ENCODE measurements around the gene JMJD6.
"Not testable (repeated sequence)": the region's sequence is repeated elsewhere in the genome, so short reads cannot be mapped to it uniquely, and the experiment has no call there.

JMJD6 gene

GRCh38 chr17:76722977-76723376 is 3.4 kb downstream of the JMJD6 start:
- H2BK15ac ChIP-seq (replicated peaks; ENCODE audit: low read depth), result not testable (repeated sequence)
- WGBS (ENCODE audit: extremely low coverage, insufficient coverage, low lambda C conversion rate), result no CpG with 5 or more reads among the region's 8 CpGs

GRCh38 chr17:76722279-76722678 is 4.1 kb downstream of the JMJD6 start:
- Histone ChIP-seq H2BK15ac (replicated peaks; ENCODE audit: low read depth) (no peak overlapping the region), H3K27ac (ENCODE audit: low read depth, low read length) (no peak overlapping the region), H3K56ac (ENCODE audit: low read length) (no peak overlapping the region), H3K79me1 (ENCODE audit: low read length) (peaks cover 6% of the 10 kb centered on the region), H3K27me3 (ENCODE audit: insufficient read depth, low read length, poor library complexity) (no peaks in the 10 kb centered on the region), H3K4me3 (ENCODE audit: low read length) (no peak overlapping the region), H3K23ac (ENCODE audit: low read length) (no peak overlapping the region), H3K36me3 (ENCODE audit: control insufficient read depth, insufficient read depth, low read length) (peaks cover 23% of the 10 kb centered on the region), H3K18ac (ENCODE audit: low read length) (no peak overlapping the region), H3K4ac (ENCODE audit: low read depth, low read length) (no peak overlapping the region), H3K9ac (ENCODE audit: low read length) (no peak overlapping the region), H4K8ac (ENCODE audit: low read depth, low read length) (no peak overlapping the region), H2AK5ac (ENCODE audit: low read length) (no peak overlapping the region), H2BK120ac (ENCODE audit: low read depth, low read length) (no peak overlapping the region), H3K79me2 (ENCODE audit: control insufficient read depth, insufficient read depth, low read length) (peaks cover 7% of the 10 kb centered on the region), H2BK5ac (ENCODE audit: low read length) (no peak overlapping the region), H3K4me2 (ENCODE audit: low read length) (no peak overlapping the region), H4K5ac (ENCODE audit: low read length) (no peak overlapping the region), H3K4me1 (ENCODE audit: control insufficient read depth, low read depth, low read length) (peaks cover 2% of the 10 kb centered on the region)
- DNase-seq, result no peak
- no CpG with 5 or more reads among the region's 8 CpGs for WGBS (ENCODE audit: extremely low coverage, insufficient coverage, low lambda C conversion rate)

More at GRCh38 chr17:76722977-76723376, 3.4 kb downstream of the JMJD6 start:
- H3K23ac ChIP-seq (ENCODE audit: low read length); H3K79me1 ChIP-seq (ENCODE audit: low read length); H3K4me3 ChIP-seq (ENCODE audit: low read length); H2AK5ac ChIP-seq (ENCODE audit: low read length); H4K8ac ChIP-seq (ENCODE audit: low read depth, low read length); H3K4ac ChIP-seq (ENCODE audit: low read depth, low read length); H3K27ac ChIP-seq (ENCODE audit: low read depth, low read length); H3K27me3 ChIP-seq (ENCODE audit: insufficient read depth, low read length, poor library complexity); H3K56ac ChIP-seq (ENCODE audit: low read length); H3K4me1 ChIP-seq (ENCODE audit: control insufficient read depth, low read depth, low read length); H4K5ac ChIP-seq (ENCODE audit: low read length); H3K9ac ChIP-seq (ENCODE audit: low read length); H2BK5ac ChIP-seq (ENCODE audit: low read length); H3K18ac ChIP-seq (ENCODE audit: low read length); DNase-seq; H3K4me2 ChIP-seq (ENCODE audit: low read length); H2BK120ac ChIP-seq (ENCODE audit: low read depth, low read length): not testable (repeated sequence)
- Histone ChIP-seq H3K36me3 (ENCODE audit: control insufficient read depth, insufficient read depth, low read length) (peaks cover 22% of the 10 kb centered on the region), H3K79me2 (ENCODE audit: control insufficient read depth, insufficient read depth, low read length) (peaks cover 14% of the 10 kb centered on the region)

- Histone ChIP-seq H3K36me3 (ENCODE audit: control insufficient read depth, insufficient read depth, low read length) (peaks cover 24% of the 10 kb centered on the region), H4K5ac (ENCODE audit: low read length) (no peak overlapping the region), H3K4ac (ENCODE audit: low read depth, low read length) (no peak overlapping the region), H2AK5ac (ENCODE audit: low read length) (no peak overlapping the region), H3K79me1 (ENCODE audit: low read length) (peaks cover 6% of the 10 kb centered on the region), H3K27ac (ENCODE audit: low read depth, low read length) (no peak overlapping the region), H2BK15ac (replicated peaks; ENCODE audit: low read depth) (no peak overlapping the region), H4K8ac (ENCODE audit: low read depth, low read length) (no peak overlapping the region), H3K4me1 (ENCODE audit: control insufficient read depth, low read depth, low read length) (peaks cover 2% of the 10 kb centered on the region), H2BK120ac (ENCODE audit: low read depth, low read length) (no peak overlapping the region), H2BK5ac (ENCODE audit: low read length) (no peak overlapping the region), H3K27me3 (ENCODE audit: insufficient read depth, low read length, poor library complexity) (no peaks in the 10 kb centered on the region), H3K9ac (ENCODE audit: low read length) (no peak overlapping the region), H3K4me3 (ENCODE audit: low read length) (no peak overlapping the region), H3K4me2 (ENCODE audit: low read length) (no peak overlapping the region), H3K79me2 (ENCODE audit: control insufficient read depth, insufficient read depth, low read length) (peaks cover 5% of the 10 kb centered on the region), H3K56ac (ENCODE audit: low read length) (no peak overlapping the region), H3K23ac (ENCODE audit: low read length) (no peak overlapping the region), H3K18ac (ENCODE audit: low read length) (no peak overlapping the region)
- no peak for DNase-seq
- no CpG with 5 or more reads among the region's 10 CpGs for WGBS (ENCODE audit: extremely low coverage, insufficient coverage, low lambda C conversion rate)
Observed at GRCh38 chr17:76721463-76721862, 4.9 kb downstream of the JMJD6 start.

GRCh38 chr17:76720941-76721340 is 5.5 kb downstream of the JMJD6 start:
- no peak overlapping the region for H4K5ac ChIP-seq (ENCODE audit: low read length)
- H3K27ac ChIP-seq (ENCODE audit: low read depth, low read length), result no peak overlapping the region
- peaks cover 6% of the 10 kb centered on the region for H3K79me1 ChIP-seq (ENCODE audit: low read length)
- no peak for DNase-seq
- H3K4me3 ChIP-seq (ENCODE audit: low read length), result no peak overlapping the region
- no peak overlapping the region for H3K4ac ChIP-seq (ENCODE audit: low read depth, low read length)
- peaks cover 27% of the 10 kb centered on the region for H3K36me3 ChIP-seq (ENCODE audit: control insufficient read depth, insufficient read depth, low read length)
- H2BK5ac ChIP-seq (ENCODE audit: low read length), result no peak overlapping the region
- H3K4me1 ChIP-seq (ENCODE audit: control insufficient read depth, low read depth, low read length), result peaks cover 2% of the 10 kb centered on the region
- H3K18ac ChIP-seq (ENCODE audit: low read length), result no peak overlapping the region
- H3K56ac ChIP-seq (ENCODE audit: low read length), result no peak overlapping the region
- H2BK15ac ChIP-seq (replicated peaks; ENCODE audit: low read depth), result no peak overlapping the region
- no peak overlapping the region for H3K9ac ChIP-seq (ENCODE audit: low read length)
- peaks cover 5% of the 10 kb centered on the region for H3K79me2 ChIP-seq (ENCODE audit: control insufficient read depth, insufficient read depth, low read length)
- H3K23ac ChIP-seq (ENCODE audit: low read length), result no peak overlapping the region
- no CpG with 5 or more reads among the region's 9 CpGs for WGBS (ENCODE audit: extremely low coverage, insufficient coverage, low lambda C conversion rate)
- H3K27me3 ChIP-seq (ENCODE audit: insufficient read depth, low read length, poor library complexity), result no peaks in the 10 kb centered on the region
- H2BK120ac ChIP-seq (ENCODE audit: low read depth, low read length), result no peak overlapping the region
- no peak overlapping the region for H3K4me2 ChIP-seq (ENCODE audit: low read length)
- no peak overlapping the region for H4K8ac ChIP-seq (ENCODE audit: low read depth, low read length)
- H2AK5ac ChIP-seq (ENCODE audit: low read length), result no peak overlapping the region

GRCh38 chr17:76720211-76720610 is 6.2 kb downstream of the JMJD6 start:
- no peak overlapping the region for H2BK120ac ChIP-seq (ENCODE audit: low read depth, low read length)
- H3K18ac ChIP-seq (ENCODE audit: low read length), result no peak overlapping the region
- H4K8ac ChIP-seq (ENCODE audit: low read depth, low read length), result no peak overlapping the region
- H2BK5ac ChIP-seq (ENCODE audit: low read length), result no peak overlapping the region
- H3K27me3 ChIP-seq (ENCODE audit: insufficient read depth, low read length, poor library complexity), result no peaks in the 10 kb centered on the region
- no CpG with 5 or more reads among the region's 9 CpGs for whole genome bisulfite sequencing (ENCODE audit: extremely low coverage, insufficient coverage, low lambda C conversion rate)
- H3K56ac ChIP-seq (ENCODE audit: low read length), result no peak overlapping the region
- H3K36me3 ChIP-seq (ENCODE audit: control insufficient read depth, insufficient read depth, low read length), result peaks cover 28% of the 10 kb centered on the region
- H3K4me2 ChIP-seq (ENCODE audit: low read length), result no peak overlapping the region
- H2AK5ac ChIP-seq (ENCODE audit: low read length), result no peak overlapping the region
- H3K4me1 ChIP-seq (ENCODE audit: control insufficient read depth, low read depth, low read length), result no peaks in the 10 kb centered on the region
- H3K23ac ChIP-seq (ENCODE audit: low read length), result no peak overlapping the region
- no peak overlapping the region for H3K9ac ChIP-seq (ENCODE audit: low read length)
- H3K27ac ChIP-seq (ENCODE audit: low read depth, low read length), result no peak overlapping the region
- peaks cover 4% of the 10 kb centered on the region for H3K79me1 ChIP-seq (ENCODE audit: low read length)
- no peak overlapping the region for H2BK15ac ChIP-seq (replicated peaks; ENCODE audit: low read depth)
- H3K4ac ChIP-seq (ENCODE audit: low read depth, low read length), result no peak overlapping the region
- DNase-seq, result no peak
- no peak overlapping the region for H3K4me3 ChIP-seq (ENCODE audit: low read length)
- H3K79me2 ChIP-seq (ENCODE audit: control insufficient read depth, insufficient read depth, low read length), result peaks cover 2% of the 10 kb centered on the region
- H4K5ac ChIP-seq (ENCODE audit: low read length), result no peak overlapping the region

- no peak overlapping the region for H4K5ac ChIP-seq (ENCODE audit: low read length)
- no CpG with 5 or more reads among the region's 16 CpGs for WGBS (ENCODE audit: extremely low coverage, insufficient coverage, low lambda C conversion rate)
- no peak overlapping the region for H3K9ac ChIP-seq (ENCODE audit: low read length)
- no peaks in the 10 kb centered on the region for H3K79me2 ChIP-seq (ENCODE audit: control insufficient read depth, insufficient read depth, low read length)
- no peak overlapping the region for H2BK120ac ChIP-seq (ENCODE audit: low read depth, low read length)
- no peak overlapping the region for H2BK5ac ChIP-seq (ENCODE audit: low read length)
- no peak overlapping the region for H2AK5ac ChIP-seq (ENCODE audit: low read length)
- no peak overlapping the region for H3K27ac ChIP-seq (ENCODE audit: low read depth, low read length)
- H3K4ac ChIP-seq (ENCODE audit: low read depth, low read length), result no peak overlapping the region
- no peak for DNase-seq
- H4K8ac ChIP-seq (ENCODE audit: low read depth, low read length), result no peak overlapping the region
- no peaks in the 10 kb centered on the region for H3K4me1 ChIP-seq (ENCODE audit: control insufficient read depth, low read depth, low read length)
- peaks cover 28% of the 10 kb centered on the region for H3K36me3 ChIP-seq (ENCODE audit: control insufficient read depth, insufficient read depth, low read length)
- no peak overlapping the region for H2BK15ac ChIP-seq (replicated peaks; ENCODE audit: low read depth)
- no peak overlapping the region for H3K23ac ChIP-seq (ENCODE audit: low read length)
- no peaks in the 10 kb centered on the region for H3K27me3 ChIP-seq (ENCODE audit: insufficient read depth, low read length, poor library complexity)
- H3K56ac ChIP-seq (ENCODE audit: low read length), result no peak overlapping the region
- no peak overlapping the region for H3K4me2 ChIP-seq (ENCODE audit: low read length)
- H3K18ac ChIP-seq (ENCODE audit: low read length), result no peak overlapping the region
- H3K4me3 ChIP-seq (ENCODE audit: low read length), result no peak overlapping the region
- H3K79me1 ChIP-seq (ENCODE audit: low read length), result no peaks in the 10 kb centered on the region
Observed at GRCh38 chr17:76718516-76718915, 7.9 kb downstream of the JMJD6 start.

Measured in mesendoderm (in vitro differentiated cells).